Esophagus muscularis mucosa (tissue), 4 donors: ENCODE results near the gene MACROD2. TPM values are rescaled to one million over a fixed set of nuclear protein-coding genes. Genes with fewer than 3 reads are reported as not detected.

Experiments
- DNase-seq: peaks from one replicate; pipeline ENCODE4 v3.0.0-alpha.2; 2017; ENCODE audit errors: extremely low spot score
- H3K27ac ChIP-seq, 4 donors: fragments of 200-600 bp; sonication (generic); replicated peaks in 1 of 4; 1 replicate in 3 of 4; 2 replicates in 1 of 4; pipeline ENCODE4 v1.5.1; 2016 to 2019; ENCODE audit warnings: mild to moderate bottlenecking in 1 of 4
- H3K27me3 ChIP-seq, 4 donors: fragments of 200-600 bp; sonication (generic); one replicate each; pipeline versions ENCODE4 v1.5.1 to v1.6.0; 2016 to 2019
- H3K36me3 ChIP-seq, 4 donors: fragments of 200-600 bp; sonication (generic); one replicate each; pipeline ENCODE4 v1.5.1; 2016 to 2019
- H3K4me1 ChIP-seq, 4 donors: fragments of 200-600 bp; sonication (generic); one replicate each; pipeline ENCODE4 v1.5.1; 2016 to 2019
- H3K4me3 ChIP-seq, 4 donors: fragments of 200-600 bp; sonication (generic); 1 replicate in 2 of 4; 2 replicates in 2 of 4; pipeline ENCODE4 v1.5.1; 2016 to 2019; ENCODE audit warnings: mild to moderate bottlenecking in 4 of 4, moderate library complexity in 1 of 4
- H3K9me3 ChIP-seq, 4 donors: fragments of 200-600 bp; sonication (generic); 1 replicate in 3 of 4; 2 replicates in 1 of 4; pipeline ENCODE4 v1.5.1; 2016 to 2019
- EP300 ChIP-seq: sonication (generic); formaldehyde crosslinking; IDR thresholded peaks from one replicate; pipeline ENCODE4 v1.6.1; 2017; ENCODE audit warnings: antibody characterized with exemption
- POLR2A ChIP-seq: fragments of 450-650 bp; IDR thresholded peaks from one replicate; pipeline ENCODE4 v1.6.1; 2017; ENCODE audit warnings: antibody characterized with exemption, moderate library complexity, mild to moderate bottlenecking, low read depth
- POLR2AphosphoS5 ChIP-seq, 2 donors: sonication (generic); formaldehyde crosslinking; IDR thresholded peaks; one replicate each; pipeline ENCODE4 v1.6.1; 2017; ENCODE audit warnings: antibody characterized with exemption in 2 of 2
- WGBS: methylation state at CpG from one replicate; pipeline ENCODE4 v1.1.5; 2018; 5-methylcytosine and 5-hydroxymethylcytosine counted together
- intact Hi-C: fragments of 100-400 bp; cut with DNase I; formaldehyde crosslinking; loops from one replicate; pipeline ENCODE4 v1.15.1; 2023
- total RNA-seq, 4 donors: library from RNA; depleted of rRNA; stranded (reverse); fragments of >200 nt; gene quantifications; one replicate each; pipeline versions ENCODE4 v1.1.0 to v1.2.1, GENCODE V29; 2016
- TF ChIP-seq, protein P1 (sequence below), 3 experiments: fragments of 200-600 bp in 2 of 3; fragments of 450-650 bp in 1 of 3; sonication (generic) in 2 of 3; IDR thresholded peaks; one replicate each; pipeline ENCODE4 v1.5.1; 2017 to 2019; ENCODE audit warnings: antibody characterized with exemption in 3 of 3, mild to moderate bottlenecking in 2 of 3, moderate library complexity in 1 of 3

MACROD2 gene
- total RNA-seq, 4 donors from 2014 or later: 1.4 to 3.6 (median 2.6) TPM

DNA sequence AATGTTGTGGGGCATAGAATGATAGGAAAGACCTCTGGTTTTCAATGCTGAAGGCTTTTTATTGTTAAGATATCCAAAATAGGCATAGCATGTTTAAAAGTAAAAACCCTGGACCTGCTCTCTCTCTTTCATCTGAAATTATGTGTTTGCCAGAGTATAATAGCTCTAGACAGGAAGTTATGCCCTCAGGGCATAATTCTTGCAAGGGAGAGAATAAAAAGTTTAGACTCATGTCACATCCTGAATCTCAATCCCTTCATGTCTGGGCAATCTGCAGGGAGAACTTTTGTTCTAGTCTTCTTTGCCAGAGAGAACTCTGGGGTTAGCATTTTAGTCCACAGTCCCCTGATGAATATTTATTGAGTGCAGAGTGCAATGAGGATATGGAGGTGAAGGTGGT lies 639.3 kb downstream of the MACROD2 start:
- Histone ChIP-seq H3K36me3 (no peaks in the 10 kb centered on the region), H3K4me1 (no peaks in the 10 kb centered on the region), H3K4me3 (no peak overlapping the region), H3K27me3 (no peaks in the 10 kb centered on the region), H3K9me3 (no peaks in the 10 kb centered on the region), H3K27ac (no peak overlapping the region)
- TF ChIP-seq, protein P1, sequence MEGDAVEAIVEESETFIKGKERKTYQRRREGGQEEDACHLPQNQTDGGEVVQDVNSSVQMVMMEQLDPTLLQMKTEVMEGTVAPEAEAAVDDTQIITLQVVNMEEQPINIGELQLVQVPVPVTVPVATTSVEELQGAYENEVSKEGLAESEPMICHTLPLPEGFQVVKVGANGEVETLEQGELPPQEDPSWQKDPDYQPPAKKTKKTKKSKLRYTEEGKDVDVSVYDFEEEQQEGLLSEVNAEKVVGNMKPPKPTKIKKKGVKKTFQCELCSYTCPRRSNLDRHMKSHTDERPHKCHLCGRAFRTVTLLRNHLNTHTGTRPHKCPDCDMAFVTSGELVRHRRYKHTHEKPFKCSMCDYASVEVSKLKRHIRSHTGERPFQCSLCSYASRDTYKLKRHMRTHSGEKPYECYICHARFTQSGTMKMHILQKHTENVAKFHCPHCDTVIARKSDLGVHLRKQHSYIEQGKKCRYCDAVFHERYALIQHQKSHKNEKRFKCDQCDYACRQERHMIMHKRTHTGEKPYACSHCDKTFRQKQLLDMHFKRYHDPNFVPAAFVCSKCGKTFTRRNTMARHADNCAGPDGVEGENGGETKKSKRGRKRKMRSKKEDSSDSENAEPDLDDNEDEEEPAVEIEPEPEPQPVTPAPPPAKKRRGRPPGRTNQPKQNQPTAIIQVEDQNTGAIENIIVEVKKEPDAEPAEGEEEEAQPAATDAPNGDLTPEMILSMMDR (IDR thresholded peaks at IDR 0.05): no peak
- TF ChIP-seq POLR2A: no peak
- TF ChIP-seq POLR2AphosphoS5 (IDR thresholded peaks at IDR 0.05): no peak
- TF ChIP-seq EP300: no peak
- intact Hi-C loops: no loop called here
- DNase-seq: no peak

DNA sequence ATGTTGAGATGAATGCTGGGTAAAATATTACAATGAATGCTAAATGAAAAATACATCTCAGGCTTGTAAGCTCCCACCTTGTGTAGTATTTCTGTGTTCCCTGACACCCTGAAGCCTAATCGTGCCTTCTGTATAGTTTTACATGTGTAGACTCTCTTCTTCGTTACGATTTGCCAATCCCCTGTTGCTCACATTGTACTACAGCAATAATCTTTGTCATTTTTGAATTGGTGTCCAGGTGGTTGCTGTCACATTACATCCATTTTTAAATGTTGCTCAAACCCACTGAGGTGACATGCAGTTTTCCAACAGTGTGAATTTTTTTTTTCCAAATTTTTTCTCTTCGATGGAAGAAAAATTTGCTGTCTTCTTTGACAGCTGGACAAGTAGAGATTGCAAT lies 642.1 kb downstream of the MACROD2 start:
- WGBS: 72% methylated on average over 4 of the region's 4 CpGs
- peaks cover 0 to 12% (median 5%) of the 10 kb centered on the region in 4 donors for H3K9me3 ChIP-seq
- no peak overlapping the region for H3K27ac ChIP-seq
- TF ChIP-seq, protein P1 (IDR thresholded peaks at IDR 0.05): no peak
- TF ChIP-seq POLR2AphosphoS5 (IDR thresholded peaks at IDR 0.05) (no peak), EP300 (no peak), POLR2A (no peak)
- no peaks in the 10 kb centered on the region for H3K4me1 ChIP-seq
- H3K36me3 ChIP-seq: no peaks in the 10 kb centered on the region
- intact Hi-C loops: no loop called here
- no peaks in the 10 kb centered on the region for H3K27me3 ChIP-seq
- H3K4me3 ChIP-seq: no peak overlapping the region
- DNase-seq: no peak

DNA sequence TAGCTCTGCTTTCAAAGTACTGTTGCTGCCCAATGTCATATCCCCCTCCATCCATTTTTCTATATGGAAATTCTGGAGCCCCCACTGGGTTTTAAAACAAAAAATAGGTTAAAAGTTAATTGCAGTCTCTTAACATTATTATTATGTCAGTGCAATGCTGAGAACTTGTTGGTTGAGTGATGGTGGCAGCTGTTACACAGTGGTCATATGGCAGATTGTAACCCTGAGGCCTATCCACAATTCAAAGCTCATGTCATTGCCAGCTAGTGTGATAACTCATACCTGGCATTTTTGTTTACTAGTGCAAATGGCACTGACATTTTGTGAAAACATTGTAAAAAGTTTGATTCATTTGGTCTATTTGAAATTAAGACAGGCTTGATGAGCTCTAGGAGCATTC lies 647.8 kb downstream of the MACROD2 start:
- H3K27me3 ChIP-seq: no peaks in the 10 kb centered on the region
- no peaks in the 10 kb centered on the region for H3K4me1 ChIP-seq
- no peak overlapping the region for H3K27ac ChIP-seq
- no peaks in the 10 kb centered on the region for H3K36me3 ChIP-seq
- TF ChIP-seq POLR2A: no peak
- TF ChIP-seq, protein P1 (IDR thresholded peaks at IDR 0.05): no peak
- TF ChIP-seq EP300: no peak
- no peak for TF ChIP-seq POLR2AphosphoS5 (IDR thresholded peaks at IDR 0.05)
- intact Hi-C loops: no loop called here
- DNase-seq: no peak
- H3K9me3 ChIP-seq: peaks cover 0 to 12% (median 5%) of the 10 kb centered on the region in 4 donors
- no peak overlapping the region for H3K4me3 ChIP-seq

DNA sequence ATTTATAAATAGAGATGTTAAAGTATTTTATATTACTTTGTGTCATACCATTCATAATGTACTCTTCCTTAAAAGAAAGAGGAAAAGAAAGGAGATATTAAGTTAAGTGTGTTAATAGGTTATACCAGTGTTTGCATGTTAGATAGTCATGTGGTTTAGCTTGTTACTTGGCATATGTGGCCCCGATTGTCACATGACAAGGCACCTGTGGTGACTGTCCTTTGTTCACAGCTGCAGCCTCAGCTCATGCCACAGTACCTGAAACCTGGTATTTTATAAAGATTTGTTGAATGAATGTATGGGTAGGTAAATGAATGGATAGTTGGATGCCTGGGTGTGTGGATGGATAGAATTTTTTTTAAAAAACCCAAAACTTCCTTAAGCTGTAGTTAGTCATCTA lies 648.2 kb downstream of the MACROD2 start:
- WGBS: 75% methylated on average over 1 of the region's 1 CpG
- no peaks in the 10 kb centered on the region for H3K4me1 ChIP-seq
- H3K27ac ChIP-seq: no peak overlapping the region
- H3K9me3 ChIP-seq: peaks cover 0 to 12% (median 5%) of the 10 kb centered on the region in 4 donors
- H3K27me3 ChIP-seq: no peaks in the 10 kb centered on the region
- H3K4me3 ChIP-seq: no peak overlapping the region
- TF ChIP-seq, protein P1 (IDR thresholded peaks at IDR 0.05): no peak
- TF ChIP-seq POLR2A: no peak
- intact Hi-C loops: no loop called here
- H3K36me3 ChIP-seq: no peaks in the 10 kb centered on the region
- no peak for DNase-seq

DNA sequence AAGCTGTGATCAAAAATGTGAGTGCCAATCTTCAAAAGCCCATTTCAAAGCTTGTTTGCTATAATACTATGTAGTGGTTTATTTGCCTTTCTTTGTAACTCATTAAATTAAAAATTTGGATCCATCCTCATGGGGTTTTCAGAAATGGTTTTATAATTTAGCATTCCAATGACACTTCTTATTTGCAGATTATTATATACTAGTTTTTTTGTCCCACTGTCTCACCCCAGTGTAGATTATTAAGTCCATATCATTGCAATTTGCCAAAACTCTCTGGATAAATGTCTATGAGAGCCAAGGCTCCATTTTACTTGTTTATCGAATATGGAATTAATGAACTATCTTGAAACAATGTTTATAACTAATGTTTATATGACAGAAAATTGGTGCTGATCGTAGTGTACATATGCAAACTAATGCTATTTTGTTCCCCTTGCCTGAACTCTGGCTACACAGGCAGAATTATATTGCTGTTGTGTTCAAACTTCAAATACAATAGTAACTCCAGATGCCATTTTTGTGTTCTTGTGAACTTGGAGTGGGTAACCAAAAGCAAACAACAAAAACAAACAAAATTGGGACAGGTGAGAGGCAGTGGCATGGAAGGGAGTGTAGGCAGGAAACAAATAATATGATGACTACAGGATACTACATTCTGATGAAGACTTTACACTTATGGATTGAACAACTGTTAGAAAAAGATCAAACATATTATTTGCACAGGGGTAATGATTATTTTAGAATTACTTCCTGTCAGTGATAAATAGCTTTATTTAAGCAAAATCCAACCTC lies 649.2 kb downstream of the MACROD2 start:
- intact Hi-C loops: no loop called here
- H3K4me1 ChIP-seq: no peaks in the 10 kb centered on the region
- no peak overlapping the region for H3K27ac ChIP-seq
- no peak for DNase-seq
- H3K9me3 ChIP-seq: peaks cover 0 to 12% (median 5%) of the 10 kb centered on the region in 4 donors
- TF ChIP-seq, protein P1 (IDR thresholded peaks at IDR 0.05): no peak
- TF ChIP-seq POLR2A: no peak
- TF ChIP-seq EP300: no peak
- no peak for TF ChIP-seq POLR2AphosphoS5 (IDR thresholded peaks at IDR 0.05)
- H3K36me3 ChIP-seq: no peaks in the 10 kb centered on the region
- no peak overlapping the region for H3K4me3 ChIP-seq
- H3K27me3 ChIP-seq: no peaks in the 10 kb centered on the region
- WGBS: 83% methylated on average over 2 of the region's 2 CpGs
